NCI-H2196 (cell line): ENCODE data around the gene UPP2.

Experiments
- DNase-seq: peaks from one replicate; lab custom pipeline; 2025; ENCODE audit not compliant: unreplicated experiment; lab: John Stamatoyannopoulos, UW

The UPP2 gene

GRCh38 chr2:158101384-158101926 is at the start of gene UPP2:
UPP2 (plus strand) TSS chr2:158101876; CDS start chr2:158102064, 188 bp downstream.
- DNase-seq, result no peak

- no peak for DNase-seq
Observed at GRCh38 chr2:158052761-158053160, 48.9 kb upstream of the UPP2 start.

GRCh38 chr2:158056875-158057274 is 44.8 kb upstream of the UPP2 start:
- no peak for DNase-seq

GRCh38 chr2:158060160-158060834 is 41.4 kb upstream of the UPP2 start:
- no peak for DNase-seq

- no peak for DNase-seq
Observed at GRCh38 chr2:158060835-158061435, 40.7 kb upstream of the UPP2 start.

- no peak for DNase-seq
Observed at GRCh38 chr2:158061763-158062162, 39.9 kb upstream of the UPP2 start.

GRCh38 chr2:158066046-158066713 is 35.5 kb upstream of the UPP2 start:
- DNase-seq, result no peak

GRCh38 chr2:158071018-158071417 is 30.7 kb upstream of the UPP2 start:
- no peak for DNase-seq

GRCh38 chr2:158072361-158072760 is 29.3 kb upstream of the UPP2 start:
- DNase-seq, result no peak

GRCh38 chr2:158079672-158080071 is 22.0 kb upstream of the UPP2 start:
- no peak for DNase-seq

GRCh38 chr2:158088093-158088492 is 13.6 kb upstream of the UPP2 start:
- no peak for DNase-seq

GRCh38 chr2:158089322-158089721 is 12.4 kb upstream of the UPP2 start:
- DNase-seq, result no peak

GRCh38 chr2:158091647-158092046 is 10.0 kb upstream of the UPP2 start:
- DNase-seq, result no peak

GRCh38 chr2:158094487-158095092 is 7.1 kb upstream of the UPP2 start:
- no peak for DNase-seq

GRCh38 chr2:158095269-158095668 is 6.4 kb upstream of the UPP2 start:
- no peak for DNase-seq

GRCh38 chr2:158095912-158096311 is 5.8 kb upstream of the UPP2 start:
- no peak for DNase-seq

GRCh38 chr2:158097481-158097880 is 4.2 kb upstream of the UPP2 start:
- no peak for DNase-seq

- DNase-seq, result no peak
Observed at GRCh38 chr2:158098178-158098577, 3.5 kb upstream of the UPP2 start.

GRCh38 chr2:158099716-158100115 is 2.0 kb upstream of the UPP2 start:
- no peak for DNase-seq

GRCh38 chr2:158100411-158100810 is 1.3 kb upstream of the UPP2 start:
- no peak for DNase-seq

- DNase-seq, result no peak
Observed at GRCh38 chr2:158102446-158102845, 770 bp downstream of the UPP2 start.
